ENCODE measurements around the gene CBFB. TPM values are rescaled to one million over a fixed set of nuclear protein-coding genes. Genes with fewer than 3 reads are reported as not detected.
A peak's percentile ranks its signal among the peaks of the same experiment; 100 is the strongest.

The CBFB gene
- total RNA-seq, 4 donors from 2014 or later, result 38.9 to 105 (median 96.5) TPM

- Histone ChIP-seq H3K9me3 (no peaks in the 10 kb centered on the region), H3K4me1 (peaks cover 0 to 2% of the 10 kb centered on the region in 2 donors), H3K27ac (no peak overlapping the region), H3K27me3 (no peaks in the 10 kb centered on the region), H3K4me3 (no peak overlapping the region), H3K36me3 (peaks cover 0 to 19% of the 10 kb centered on the region in 2 donors)
- ATAC-seq (peak in 1 of 2 donors; percentile 62), DNase-seq (no peak)
- in situ Hi-C loops (cut with MboI; ENCODE audit: low sequenced_read_pairs in 4 of 4) (no loop called here), intact Hi-C loops (cut with DNase I; ENCODE audit: low total_unique reads) (no loop called here)
- TF ChIP-seq POLR2A (IDR thresholded peaks at IDR 0.05), result no peak
- no peak for TF ChIP-seq CTCF (IDR thresholded peaks at IDR 0.05 in 4 of 5, conservative IDR thresholded peaks at IDR 0.05 in 1 of 5)
Observed at GRCh38 chr16:67077871-67078270, 48.9 kb downstream of the CBFB start.

GRCh38 chr16:67082100-67082499 is 53.2 kb downstream of the CBFB start:
- H3K4me1 ChIP-seq, result peaks cover 18 to 29% of the 10 kb centered on the region in 2 donors
- TF ChIP-seq POLR2A (IDR thresholded peaks at IDR 0.05) (no peak), CTCF (IDR thresholded peaks at IDR 0.05 in 4 of 5, conservative IDR thresholded peaks at IDR 0.05 in 1 of 5) (no peak)
- no peaks in the 10 kb centered on the region for H3K9me3 ChIP-seq
- ATAC-seq (no peak), DNase-seq (no peak)
- in situ Hi-C loops (cut with MboI; ENCODE audit: low sequenced_read_pairs in 4 of 4) (no loop called here), intact Hi-C loops (cut with DNase I; ENCODE audit: low total_unique reads) (loop anchor here (5.0 kb wide), 1 partner anchor 60 kb away; no protein-coding TSS in a partner anchor)
- no peak overlapping the region for H3K4me3 ChIP-seq
- no peaks in the 10 kb centered on the region for H3K27me3 ChIP-seq
- no peak overlapping the region for H3K27ac ChIP-seq
- no peaks in the 10 kb centered on the region for H3K36me3 ChIP-seq

- H3K36me3 ChIP-seq, result no peaks in the 10 kb centered on the region
Observed at GRCh38 chr16:67082891-67083290, 53.9 kb downstream of the CBFB start.

GRCh38 chr16:67084345-67085028 is 55.5 kb downstream of the CBFB start:
- in situ Hi-C loops (cut with MboI; ENCODE audit: low sequenced_read_pairs in 4 of 4) (no loop called here), intact Hi-C loops (cut with DNase I; ENCODE audit: low total_unique reads) (loop anchor here (5.0 kb wide), 1 partner anchor 58 kb away; no protein-coding TSS in a partner anchor)
- peak; percentile 79 to 90 for ATAC-seq
- no peak for DNase-seq
- no peak overlapping the region for H3K4me3 ChIP-seq
- H3K9me3 ChIP-seq, result no peaks in the 10 kb centered on the region
- no peak for TF ChIP-seq CTCF (IDR thresholded peaks at IDR 0.05 in 4 of 5, conservative IDR thresholded peaks at IDR 0.05 in 1 of 5)
- TF ChIP-seq POLR2A (IDR thresholded peaks at IDR 0.05), result no peak
- H3K27ac ChIP-seq, result peak overlapping the region; percentile 30 to 64 (median 52)
- H3K27me3 ChIP-seq, result no peaks in the 10 kb centered on the region
- H3K36me3 ChIP-seq, result no peaks in the 10 kb centered on the region
- peaks cover 27 to 53% of the 10 kb centered on the region in 2 donors for H3K4me1 ChIP-seq

More at GRCh38 chr16:67082891-67083290, 53.9 kb downstream of the CBFB start:
- ATAC-seq (peak in 1 of 2 donors; percentile 29), DNase-seq (no peak)
- in situ Hi-C loops (cut with MboI; ENCODE audit: low sequenced_read_pairs in 4 of 4), result no loop called here
- intact Hi-C loops (cut with DNase I; ENCODE audit: low total_unique reads), result loop anchor here (5.0 kb wide), 1 partner anchor 59 kb away; no protein-coding TSS in a partner anchor
- no peak overlapping the region for H3K4me3 ChIP-seq
- no peaks in the 10 kb centered on the region for H3K27me3 ChIP-seq
- H3K4me1 ChIP-seq, result peaks cover 24 to 37% of the 10 kb centered on the region in 2 donors
- no peak for TF ChIP-seq POLR2A (IDR thresholded peaks at IDR 0.05)
- TF ChIP-seq CTCF (IDR thresholded peaks at IDR 0.05 in 4 of 5, conservative IDR thresholded peaks at IDR 0.05 in 1 of 5), result no peak
- peak overlapping the region in 1 of 4 donors; percentile 15 for H3K27ac ChIP-seq
- no peaks in the 10 kb centered on the region for H3K9me3 ChIP-seq
